ENCODE measurements around the gene PEX10.

PEX10 gene

DNA sequence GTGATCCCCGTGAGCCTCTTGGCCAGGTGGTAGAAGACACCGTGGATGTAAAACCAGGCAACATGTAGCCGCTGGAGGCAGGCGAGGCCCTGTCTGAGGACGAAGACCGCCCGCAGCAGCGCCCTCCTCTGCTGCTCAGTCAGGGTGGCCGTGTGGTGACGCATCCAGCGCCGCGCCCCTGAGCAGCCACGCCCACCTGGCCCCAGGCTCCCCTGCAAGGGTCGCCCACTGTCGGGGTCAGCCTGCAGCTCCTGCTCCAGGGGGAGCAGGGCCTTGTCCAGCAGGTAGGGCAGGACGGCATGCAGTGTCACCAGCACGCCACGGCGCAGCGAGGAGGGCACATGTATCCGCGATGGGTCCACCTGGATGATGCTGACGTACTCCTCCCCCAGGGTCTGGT, 3.9 kb downstream of the PEX10 start:
- Histone ChIP-seq H3K9ac (ENCODE audit: low read length in 5 of 5) (no peak overlapping the region), H3K27me3 (ENCODE audit: control insufficient read depth in 5 of 5, insufficient read depth in 4 of 5, low read length in 5 of 5) (no peaks in the 10 kb centered on the region), H3K4me3 (ENCODE audit: low read depth in 1 of 5, low read length in 5 of 5) (no peak overlapping the region), H3K9me3 (ENCODE audit: control insufficient read depth in 5 of 5, low read length in 5 of 5) (no peaks in the 10 kb centered on the region), H3K36me3 (ENCODE audit: control insufficient read depth in 5 of 5, insufficient read depth in 5 of 5, low read length in 5 of 5) (peaks cover 0 to 65% (median 59%) of the 10 kb centered on the region in 5 donors), H3K4me1 (ENCODE audit: control insufficient read depth in 5 of 5, insufficient read depth in 5 of 5, low read length in 5 of 5) (peaks cover 2 to 25% (median 17%) of the 10 kb centered on the region in 5 donors), H3K27ac (ENCODE audit: low read depth, low read length) (no peak overlapping the region)

DNA sequence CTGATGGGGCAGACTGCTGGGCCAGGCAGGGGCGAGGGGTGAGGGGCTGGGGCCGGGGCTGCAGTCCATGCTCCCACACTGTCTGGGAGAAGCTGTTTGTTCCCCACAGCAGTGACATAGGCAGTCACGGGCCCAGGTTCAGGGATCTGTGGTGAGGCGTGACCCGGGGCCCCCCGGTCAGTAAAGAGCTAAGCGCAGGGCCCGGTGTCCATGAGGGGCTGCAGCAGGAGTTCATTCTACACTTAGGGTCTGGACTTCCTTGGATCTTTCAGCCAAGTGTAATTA, 4.4 kb downstream of the PEX10 start:
- Histone ChIP-seq H3K36me3 (ENCODE audit: control insufficient read depth in 5 of 5, insufficient read depth in 5 of 5, low read length in 5 of 5) (peaks cover 0 to 71% (median 64%) of the 10 kb centered on the region in 5 donors), H3K4me3 (ENCODE audit: low read depth in 1 of 5, low read length in 5 of 5) (no peak overlapping the region), H3K9me3 (ENCODE audit: control insufficient read depth in 5 of 5, low read length in 5 of 5) (no peaks in the 10 kb centered on the region), H3K27me3 (ENCODE audit: control insufficient read depth in 5 of 5, insufficient read depth in 4 of 5, low read length in 5 of 5) (no peaks in the 10 kb centered on the region), H3K27ac (ENCODE audit: low read depth, low read length) (no peak overlapping the region), H3K4me1 (ENCODE audit: control insufficient read depth in 5 of 5, insufficient read depth in 5 of 5, low read length in 5 of 5) (peaks cover 2 to 20% (median 12%) of the 10 kb centered on the region in 5 donors), H3K9ac (ENCODE audit: low read length in 5 of 5) (no peak overlapping the region)

DNA sequence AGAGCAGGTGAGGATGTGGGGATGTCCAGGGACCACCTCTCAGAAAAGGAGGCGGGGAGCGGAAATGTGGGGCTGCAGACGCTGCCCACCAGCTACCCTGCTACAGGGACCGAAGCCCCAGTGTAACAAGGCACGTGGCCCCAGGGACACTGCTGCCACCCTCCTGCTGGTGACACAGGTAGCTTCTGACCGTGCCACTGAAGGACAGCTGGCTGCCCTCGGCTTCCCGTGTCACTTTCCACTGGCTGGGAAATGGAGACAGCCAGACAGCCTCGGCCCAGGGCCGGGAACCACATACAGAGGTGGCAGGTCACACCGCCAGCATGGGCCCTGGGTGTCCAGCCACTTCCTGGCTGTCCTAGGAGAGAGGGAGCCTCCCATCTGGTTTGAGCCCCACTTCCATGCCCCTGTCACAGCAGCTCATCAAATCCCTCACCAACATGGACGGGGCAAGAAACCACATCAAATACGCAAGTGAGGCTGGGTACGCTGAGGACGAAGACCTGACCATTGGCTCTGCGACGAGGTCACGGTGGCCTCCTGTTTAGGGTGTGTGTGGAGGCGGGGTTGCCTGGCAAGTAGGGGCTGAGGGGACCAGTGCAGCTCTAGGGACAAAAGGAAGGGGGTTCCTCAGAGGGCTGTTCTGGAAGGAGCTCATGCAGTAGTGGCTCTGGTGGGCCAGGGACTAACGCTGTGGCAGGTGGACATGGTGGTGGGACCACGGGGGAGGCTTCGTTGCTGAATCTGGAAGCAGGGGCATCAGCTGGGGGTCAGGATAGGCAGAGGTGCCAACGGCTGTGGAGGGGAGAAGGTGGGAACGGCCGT, 5.0 kb downstream of the PEX10 start:
- no peak overlapping the region for H3K9ac ChIP-seq (ENCODE audit: low read length in 5 of 5)
- peaks cover 2 to 17% (median 8%) of the 10 kb centered on the region in 5 donors for H3K4me1 ChIP-seq (ENCODE audit: control insufficient read depth in 5 of 5, insufficient read depth in 5 of 5, low read length in 5 of 5)
- H3K36me3 ChIP-seq (ENCODE audit: control insufficient read depth in 5 of 5, insufficient read depth in 5 of 5, low read length in 5 of 5), result peaks cover 0 to 76% (median 70%) of the 10 kb centered on the region in 5 donors
- H3K27ac ChIP-seq (ENCODE audit: low read depth, low read length), result no peak overlapping the region
- no peaks in the 10 kb centered on the region for H3K27me3 ChIP-seq (ENCODE audit: control insufficient read depth in 5 of 5, insufficient read depth in 4 of 5, low read length in 5 of 5)
- H3K4me3 ChIP-seq (ENCODE audit: low read depth in 1 of 5, low read length in 5 of 5), result no peak overlapping the region
- no peaks in the 10 kb centered on the region for H3K9me3 ChIP-seq (ENCODE audit: control insufficient read depth in 5 of 5, low read length in 5 of 5)

DNA sequence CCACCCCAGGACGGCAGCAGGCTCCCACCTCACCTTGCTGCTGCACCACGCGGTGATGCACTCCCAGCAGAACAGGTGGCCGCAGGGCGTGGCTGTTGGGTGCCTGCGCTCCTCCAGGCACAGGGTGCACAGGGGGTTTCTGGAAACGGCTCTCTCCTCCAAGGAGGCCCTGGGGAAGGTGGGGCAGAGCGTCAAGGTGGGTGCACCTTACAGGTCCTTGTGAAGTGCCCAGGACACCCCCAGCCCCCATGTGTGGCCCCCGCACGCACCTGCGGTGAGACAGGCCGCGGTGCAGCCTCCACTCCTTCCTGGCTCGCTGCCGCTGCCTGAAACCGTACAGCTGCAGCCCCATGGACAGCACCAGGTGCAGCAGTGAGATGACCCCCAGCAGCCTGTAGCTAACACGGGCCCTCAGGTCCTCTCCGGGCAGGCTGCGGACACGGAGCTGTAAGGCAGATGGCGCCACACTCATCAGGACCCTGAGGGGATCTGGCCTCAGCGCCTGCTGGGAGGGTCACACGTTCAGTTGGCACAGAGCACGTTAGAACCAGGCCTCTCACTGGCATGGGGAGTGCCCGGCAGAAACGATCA, 5.8 kb downstream of the PEX10 start:
- no peak overlapping the region for H3K4me3 ChIP-seq (ENCODE audit: low read depth in 1 of 5, low read length in 5 of 5)
- peaks cover 0 to 84% (median 78%) of the 10 kb centered on the region in 5 donors for H3K36me3 ChIP-seq (ENCODE audit: control insufficient read depth in 5 of 5, insufficient read depth in 5 of 5, low read length in 5 of 5)
- peaks cover 0 to 12% (median 2%) of the 10 kb centered on the region in 5 donors for H3K4me1 ChIP-seq (ENCODE audit: control insufficient read depth in 5 of 5, insufficient read depth in 5 of 5, low read length in 5 of 5)

DNA sequence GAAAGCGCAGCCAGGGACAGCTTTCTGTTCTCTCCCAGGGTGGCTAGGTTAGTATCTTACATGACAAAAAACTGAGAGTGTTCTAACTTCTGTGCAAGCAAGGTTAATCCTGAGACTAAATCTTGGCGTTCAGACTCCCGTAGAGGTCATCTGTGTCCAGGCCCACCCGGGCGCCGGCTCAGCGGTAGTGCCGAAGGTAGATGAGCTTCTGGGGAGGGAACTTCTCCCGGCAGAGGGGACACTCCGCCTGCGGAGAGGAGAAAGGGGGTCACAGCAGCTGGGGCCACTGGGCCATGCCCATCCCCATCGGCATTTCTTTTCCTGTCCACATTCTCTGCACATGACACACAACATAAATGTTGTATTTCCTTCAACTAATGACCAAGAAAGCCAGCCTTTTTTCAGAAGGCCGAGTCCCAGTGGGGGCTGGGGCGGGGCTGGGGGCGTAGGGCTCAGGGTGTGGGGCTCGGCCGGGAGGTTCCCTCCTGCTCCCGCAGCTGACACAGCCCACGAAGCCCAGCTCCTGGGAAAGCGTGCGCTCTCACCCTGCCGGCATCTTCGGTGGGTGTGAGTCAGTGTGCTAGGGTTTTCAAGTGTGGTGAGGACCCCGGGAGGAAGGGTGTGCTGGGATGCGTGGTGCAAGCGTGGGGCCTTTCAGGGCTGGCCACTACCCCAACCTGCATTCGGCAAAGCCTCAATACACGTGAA, 6.6 kb downstream of the PEX10 start:
- H3K27ac ChIP-seq (ENCODE audit: low read depth, low read length), result no peak overlapping the region
- H3K9ac ChIP-seq (ENCODE audit: low read length in 5 of 5), result no peak overlapping the region
- no peak overlapping the region for H3K4me3 ChIP-seq (ENCODE audit: low read depth in 1 of 5, low read length in 5 of 5)
- peaks cover 0 to 8% (median 0%) of the 10 kb centered on the region in 5 donors for H3K4me1 ChIP-seq (ENCODE audit: control insufficient read depth in 5 of 5, insufficient read depth in 5 of 5, low read length in 5 of 5)
- no peaks in the 10 kb centered on the region for H3K27me3 ChIP-seq (ENCODE audit: control insufficient read depth in 5 of 5, insufficient read depth in 4 of 5, low read length in 5 of 5)
- H3K9me3 ChIP-seq (ENCODE audit: control insufficient read depth in 5 of 5, low read length in 5 of 5), result no peaks in the 10 kb centered on the region
- H3K36me3 ChIP-seq (ENCODE audit: control insufficient read depth in 5 of 5, insufficient read depth in 5 of 5, low read length in 5 of 5), result peaks cover 0 to 90% (median 83%) of the 10 kb centered on the region in 5 donors

More for the DNA sequence above, 5.8 kb downstream of the PEX10 start:
- H3K27ac ChIP-seq (ENCODE audit: low read depth, low read length), result no peak overlapping the region
- H3K9ac ChIP-seq (ENCODE audit: low read length in 5 of 5), result no peak overlapping the region
- no peaks in the 10 kb centered on the region for H3K9me3 ChIP-seq (ENCODE audit: control insufficient read depth in 5 of 5, low read length in 5 of 5)
- H3K27me3 ChIP-seq (ENCODE audit: control insufficient read depth in 5 of 5, insufficient read depth in 4 of 5, low read length in 5 of 5), result no peaks in the 10 kb centered on the region

DNA sequence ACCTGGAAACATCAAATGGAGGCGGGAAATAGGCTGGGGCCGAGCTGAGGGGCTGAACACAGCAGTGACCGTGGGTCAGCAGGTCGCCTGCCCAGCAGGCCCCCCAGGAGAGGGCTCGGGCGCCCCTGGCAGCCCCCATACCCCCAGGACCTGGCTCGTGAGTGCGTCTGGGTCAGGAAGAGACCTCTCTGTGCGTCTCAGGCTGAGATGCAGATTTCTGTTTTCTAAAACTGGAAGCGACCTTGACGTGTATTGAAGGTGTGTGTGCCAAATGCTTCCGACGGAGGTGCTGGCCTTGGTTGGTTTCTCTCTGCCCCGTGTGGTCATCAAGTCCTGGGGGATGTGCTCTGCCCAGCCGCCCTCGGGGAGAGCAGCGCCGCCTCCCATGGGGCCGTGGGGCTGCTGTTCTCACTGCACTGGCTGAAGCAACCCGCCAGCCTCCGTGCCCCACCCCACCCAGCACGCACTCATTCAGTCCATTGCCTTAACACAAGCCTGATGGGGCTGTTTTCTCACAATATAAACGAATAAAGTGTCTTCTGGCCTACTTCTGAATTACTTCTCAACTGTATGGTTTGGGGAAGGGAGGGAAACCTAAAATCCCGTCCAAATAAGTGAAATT, 7.4 kb downstream of the PEX10 start:
- H3K27ac ChIP-seq (ENCODE audit: low read depth, low read length), result no peak overlapping the region
- no peaks in the 10 kb centered on the region for H3K9me3 ChIP-seq (ENCODE audit: control insufficient read depth in 5 of 5, low read length in 5 of 5)
- H3K9ac ChIP-seq (ENCODE audit: low read length in 5 of 5), result peak overlapping the region in 1 of 5 donors; percentile 10
- H3K27me3 ChIP-seq (ENCODE audit: control insufficient read depth in 5 of 5, insufficient read depth in 4 of 5, low read length in 5 of 5), result no peaks in the 10 kb centered on the region
- H3K36me3 ChIP-seq (ENCODE audit: control insufficient read depth in 5 of 5, insufficient read depth in 5 of 5, low read length in 5 of 5), result peaks cover 3 to 95% (median 88%) of the 10 kb centered on the region in 5 donors
- H3K4me3 ChIP-seq (ENCODE audit: low read depth in 1 of 5, low read length in 5 of 5), result no peak overlapping the region
- H3K4me1 ChIP-seq (ENCODE audit: control insufficient read depth in 5 of 5, insufficient read depth in 5 of 5, low read length in 5 of 5), result peaks cover 0 to 8% (median 0%) of the 10 kb centered on the region in 5 donors

DNA sequence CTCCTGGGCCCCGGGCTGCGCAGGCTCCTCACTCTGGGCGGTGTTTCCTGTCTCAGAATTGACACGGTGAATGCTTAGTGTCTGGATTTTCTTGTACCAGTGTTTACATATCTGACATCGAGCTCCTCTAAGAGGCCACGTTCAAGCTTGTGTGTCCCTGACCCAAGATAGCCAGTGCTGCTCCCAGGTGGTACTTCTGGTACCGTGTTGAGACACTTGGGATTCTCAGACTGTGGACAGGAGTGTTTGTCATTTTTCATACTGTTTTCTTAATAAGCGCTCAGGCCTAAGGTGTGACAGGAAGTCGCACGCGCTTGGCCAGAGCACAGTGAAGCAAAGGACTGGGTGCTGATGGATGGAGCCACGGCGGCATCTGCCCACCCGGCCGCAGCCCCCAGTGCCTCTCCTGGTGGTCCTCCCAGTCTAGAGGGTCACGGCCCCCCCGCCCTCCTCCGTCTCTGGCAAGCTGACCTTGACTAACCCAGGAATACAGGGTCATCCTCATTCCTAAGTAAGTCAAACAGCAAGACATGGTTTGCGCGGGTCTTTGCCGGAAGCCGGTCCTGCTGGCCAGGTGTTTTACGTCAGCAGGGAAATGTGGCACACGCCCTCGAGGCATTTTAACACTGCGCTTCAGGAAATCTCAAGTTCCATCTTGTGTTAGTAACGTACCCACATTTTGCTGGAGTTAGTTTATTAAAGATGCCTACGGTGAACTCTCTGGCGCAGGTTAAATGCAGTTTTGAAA, 8.0 kb downstream of the PEX10 start:
- Histone ChIP-seq H3K4me1 (ENCODE audit: control insufficient read depth in 5 of 5, insufficient read depth in 5 of 5, low read length in 5 of 5) (peaks cover 0 to 11% (median 0%) of the 10 kb centered on the region in 5 donors), H3K4me3 (ENCODE audit: low read depth in 1 of 5, low read length in 5 of 5) (no peak overlapping the region), H3K9me3 (ENCODE audit: control insufficient read depth in 5 of 5, low read length in 5 of 5) (no peaks in the 10 kb centered on the region), H3K27ac (ENCODE audit: low read depth, low read length) (no peak overlapping the region), H3K9ac (ENCODE audit: low read length in 5 of 5) (no peak overlapping the region), H3K36me3 (ENCODE audit: control insufficient read depth in 5 of 5, insufficient read depth in 5 of 5, low read length in 5 of 5) (peaks cover 3 to 95% (median 90%) of the 10 kb centered on the region in 5 donors), H3K27me3 (ENCODE audit: control insufficient read depth in 5 of 5, insufficient read depth in 4 of 5, low read length in 5 of 5) (no peaks in the 10 kb centered on the region)

DNA sequence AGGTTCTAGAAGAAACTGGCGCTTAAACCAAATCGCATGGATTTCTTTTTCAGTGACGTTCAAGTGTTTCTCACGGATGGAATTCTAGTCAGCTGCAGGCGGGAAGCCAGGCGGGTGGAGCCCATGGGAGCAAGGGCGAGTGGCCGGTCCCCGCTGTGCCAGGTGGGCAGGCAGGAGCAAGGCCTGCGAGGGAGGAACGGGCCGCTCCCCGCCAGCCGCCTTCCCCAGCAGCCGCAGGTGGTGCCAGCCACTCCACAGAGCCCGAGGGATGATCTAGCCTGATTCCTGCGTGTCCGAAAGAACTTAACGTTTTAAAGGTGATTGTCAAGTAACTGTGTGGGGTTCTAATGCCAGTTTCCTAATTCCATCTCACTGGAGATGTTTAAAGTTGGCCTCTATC, 9.1 kb downstream of the PEX10 start:
- Histone ChIP-seq H3K9ac (ENCODE audit: low read length in 5 of 5) (no peak overlapping the region), H3K27me3 (ENCODE audit: control insufficient read depth in 5 of 5, insufficient read depth in 4 of 5, low read length in 5 of 5) (no peaks in the 10 kb centered on the region), H3K4me1 (ENCODE audit: control insufficient read depth in 5 of 5, insufficient read depth in 5 of 5, low read length in 5 of 5) (peaks cover 0 to 12% (median 6%) of the 10 kb centered on the region in 5 donors), H3K9me3 (ENCODE audit: control insufficient read depth in 5 of 5, low read length in 5 of 5) (no peaks in the 10 kb centered on the region), H3K36me3 (ENCODE audit: control insufficient read depth in 5 of 5, insufficient read depth in 5 of 5, low read length in 5 of 5) (peaks cover 3 to 94% (median 90%) of the 10 kb centered on the region in 5 donors), H3K27ac (ENCODE audit: low read depth, low read length) (no peak overlapping the region), H3K4me3 (ENCODE audit: low read depth in 1 of 5, low read length in 5 of 5) (no peak overlapping the region)

DNA sequence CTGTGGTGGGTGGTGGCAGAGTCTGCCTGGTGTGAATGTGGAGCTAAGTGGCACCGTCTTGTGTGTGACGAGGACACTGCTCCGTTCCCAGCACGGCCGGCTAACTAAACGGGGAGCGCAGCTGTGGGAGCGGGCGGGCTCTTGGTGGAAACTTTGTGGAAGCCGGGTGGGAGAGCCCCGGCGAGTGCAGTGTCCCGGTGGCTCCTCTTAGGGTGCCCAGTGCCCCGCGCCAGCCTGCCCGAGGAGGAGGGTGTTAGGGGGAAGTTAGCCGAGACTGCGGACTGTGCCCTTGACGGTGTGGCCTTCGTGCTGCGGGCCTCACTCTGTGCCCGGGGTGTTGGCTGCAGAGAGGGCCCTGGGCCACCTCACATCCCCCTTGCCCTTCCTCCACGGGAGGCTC, 9.9 kb downstream of the PEX10 start:
- Histone ChIP-seq H3K4me1 (ENCODE audit: control insufficient read depth in 5 of 5, insufficient read depth in 5 of 5, low read length in 5 of 5) (peaks cover 0 to 17% (median 11%) of the 10 kb centered on the region in 5 donors), H3K4me3 (ENCODE audit: low read depth in 1 of 5, low read length in 5 of 5) (no peak overlapping the region), H3K9me3 (ENCODE audit: control insufficient read depth in 5 of 5, low read length in 5 of 5) (no peaks in the 10 kb centered on the region), H3K27ac (ENCODE audit: low read depth, low read length) (no peak overlapping the region), H3K36me3 (ENCODE audit: control insufficient read depth in 5 of 5, insufficient read depth in 5 of 5, low read length in 5 of 5) (peaks cover 3 to 94% (median 93%) of the 10 kb centered on the region in 5 donors), H3K27me3 (ENCODE audit: control insufficient read depth in 5 of 5, insufficient read depth in 4 of 5, low read length in 5 of 5) (no peaks in the 10 kb centered on the region), H3K9ac (ENCODE audit: low read length in 5 of 5) (no peak overlapping the region)
